Activated CD8-positive, alpha-beta T cell treated with anti-CD3 and anti-CD28 coated beads, Interleukin-2, amount 10 ng/mL, durations not matched to agents 7 days and 5 days (primary cell): Measurements from ENCODE around the gene UBE2J1. TPM values are rescaled to one million over a fixed set of nuclear protein-coding genes. Genes with fewer than 3 reads are reported as not detected.

ENCODE experiments used
- ATAC-seq: fragments of 150-1000 bp; cut with Tn5 transposase; one replicate; pipeline ENCODE4 v1.10.0; 2021; ENCODE audit warnings: moderate library complexity
- CTCF ChIA-PET: fragments of 350-600 bp; sonication (Branson Sonifier 250); formaldehyde crosslinking; loops from one replicate; lab custom pipeline; 2021; ENCODE audit warnings: antibody characterized with exemption; lab: Charles Lee
- POLR2A ChIA-PET: fragments of 350-600 bp; sonication (Branson Sonifier 250); formaldehyde crosslinking; loops from one replicate; lab custom pipeline; 2021; ENCODE audit warnings: antibody characterized with exemption; lab: Charles Lee
- DNase-seq: peaks from one replicate; pipeline ENCODE4 v3.0.0-alpha.2; 2020
- H3K27ac Mint-ChIP-seq: one replicate; pipeline ENCODE4 v1.8.0; 2021; ENCODE audit warnings: mild to moderate bottlenecking, mixed read lengths
- H3K27me3 Mint-ChIP-seq: one replicate; pipeline ENCODE4 v1.8.0; 2021; ENCODE audit warnings: low read depth, mixed read lengths
- H3K36me3 Mint-ChIP-seq: one replicate; pipeline ENCODE4 v1.8.0; 2021; ENCODE audit warnings: low read depth, mixed read lengths
- H3K4me1 Mint-ChIP-seq: one replicate; pipeline ENCODE4 v1.8.0; 2021; ENCODE audit warnings: low read depth, mixed read lengths
- H3K4me3 Mint-ChIP-seq: one replicate; pipeline ENCODE4 v1.8.0; 2021; ENCODE audit warnings: mild to moderate bottlenecking, mixed read lengths
- H3K9me3 Mint-ChIP-seq: one replicate; pipeline ENCODE4 v1.8.0; 2022; ENCODE audit warnings: mixed read lengths; ENCODE audit not compliant: insufficient read depth
- total RNA-seq, 2 experiments: library from RNA; stranded (reverse); gene quantifications; one replicate each; pipeline ENCODE4 v1.2.3, GENCODE V29; 2021

UBE2J1 gene
- total RNA-seq, 2 experiments from 2014 or later = 30.1 to 30.3 TPM

DNA sequence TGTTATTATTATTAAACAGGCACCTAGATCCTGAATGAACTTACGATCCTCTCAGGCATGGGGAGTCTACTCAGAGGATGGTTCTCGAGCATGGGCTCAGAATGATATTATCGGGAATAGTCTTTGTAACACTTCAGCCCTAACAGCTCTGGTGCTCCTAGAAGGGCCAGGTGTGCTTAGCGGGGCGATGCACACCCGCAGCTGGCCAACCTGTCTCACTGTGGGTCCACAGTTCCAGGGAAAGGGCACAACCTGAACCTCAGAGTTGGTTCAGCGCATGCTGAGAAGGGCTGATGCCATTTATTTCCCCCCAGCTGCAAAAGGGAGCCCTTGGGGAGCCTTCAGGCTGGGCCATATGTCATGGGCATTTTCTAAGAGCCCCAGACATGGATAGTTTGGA lies 33.3 kb upstream of the UBE2J1 start:
- H3K4me3 Mint-ChIP-seq = no peak overlapping the region
- ATAC-seq (no peak), DNase-seq (no peak)
- ChIA-PET POLR2A (interaction anchor here (0.9 kb wide), 1 partner anchor 305 kb away, joined by 3 read pairs; the partner anchor contains the start of gene PNRC1), CTCF (interaction anchor here (1.0 to 2.1 kb wide), 2 partner anchors 14 to 19 kb away, joined by 3 to 8 read pairs; no protein-coding TSS in a partner anchor)
- no peaks in the 10 kb centered on the region for H3K9me3 Mint-ChIP-seq
- H3K4me1 Mint-ChIP-seq = peaks cover 4% of the 10 kb centered on the region
- H3K27ac Mint-ChIP-seq = no peak overlapping the region
- H3K27me3 Mint-ChIP-seq = peaks cover 6% of the 10 kb centered on the region
- no peaks in the 10 kb centered on the region for H3K36me3 Mint-ChIP-seq

DNA sequence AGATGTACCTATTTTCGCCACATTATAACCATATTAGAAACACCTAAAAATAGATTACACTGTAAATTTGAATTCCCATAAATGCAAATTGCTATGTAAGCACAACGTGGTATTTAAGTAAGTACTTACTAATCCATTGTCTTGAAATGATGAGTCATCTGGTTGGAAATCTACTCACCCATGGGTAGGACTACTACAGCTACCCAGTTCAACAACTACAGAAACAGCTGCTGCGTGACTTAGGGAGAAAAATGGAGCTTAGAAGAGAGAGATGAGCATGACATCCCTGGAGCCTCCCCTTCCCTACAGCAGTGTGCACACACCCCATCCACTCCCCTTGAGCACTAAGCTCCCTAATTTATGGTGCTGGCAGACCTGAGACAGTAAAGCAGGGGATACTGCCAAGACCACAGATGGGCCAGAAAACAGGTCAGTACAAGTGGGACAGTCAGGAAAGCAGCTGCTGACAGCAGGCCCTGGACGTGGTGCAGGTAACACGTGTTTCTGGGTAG lies 32.7 kb upstream of the UBE2J1 start:
- Mint-ChIP-seq H3K9me3 (no peaks in the 10 kb centered on the region), H3K4me3 (no peak overlapping the region), H3K27me3 (peaks cover 8% of the 10 kb centered on the region), H3K27ac (no peak overlapping the region), H3K4me1 (peaks cover 4% of the 10 kb centered on the region), H3K36me3 (no peaks in the 10 kb centered on the region)
- ChIA-PET CTCF (interaction anchor here (1.0 to 2.1 kb wide), 2 partner anchors 13 to 19 kb away, joined by 3 to 8 read pairs; no protein-coding TSS in a partner anchor), POLR2A (interaction anchor here (0.9 kb wide), 1 partner anchor 304 kb away, joined by 3 read pairs; the partner anchor contains the start of gene PNRC1)
- no peak for ATAC-seq
- DNase-seq = no peak

DNA sequence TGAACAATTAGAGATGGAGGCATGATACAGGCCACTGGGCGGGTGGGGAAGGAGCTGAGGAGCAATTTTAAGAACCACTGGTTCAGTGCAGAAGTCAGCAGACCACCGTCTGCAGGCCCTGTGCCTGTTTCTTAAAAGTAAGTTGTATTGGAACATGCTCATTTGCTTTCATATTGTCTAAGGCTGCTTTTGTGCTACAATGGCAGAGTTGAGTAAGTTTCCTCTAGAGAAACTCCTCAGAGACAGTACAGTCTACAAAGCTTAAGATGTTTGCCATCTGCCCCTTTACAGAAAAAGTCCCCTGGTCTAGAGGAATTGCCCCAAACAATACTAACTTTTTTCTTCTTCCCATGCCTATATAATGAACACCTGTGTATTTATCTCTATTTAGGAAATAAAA lies 28.5 kb upstream of the UBE2J1 start:
- Mint-ChIP-seq H3K9me3 (no peaks in the 10 kb centered on the region), H3K27me3 (peaks cover 22% of the 10 kb centered on the region), H3K27ac (no peak overlapping the region), H3K36me3 (no peaks in the 10 kb centered on the region), H3K4me3 (no peak overlapping the region), H3K4me1 (peaks cover 3% of the 10 kb centered on the region)
- CTCF ChIA-PET = interaction anchor here (2.1 kb wide), 1 partner anchor 9 kb away, joined by 7 read pairs; no protein-coding TSS in a partner anchor
- POLR2A ChIA-PET = no interaction called here
- DNase-seq (no peak), ATAC-seq (no peak)

GRCh38 chr6:89379281-89379680 lies 26.8 kb upstream of the UBE2J1 start:
- H3K36me3 Mint-ChIP-seq = no peaks in the 10 kb centered on the region
- ATAC-seq (no peak), DNase-seq (no peak)
- ChIA-PET CTCF (interaction anchor here (0.5 to 2.1 kb wide), 5 partner anchors 7 to 284 kb away, joined by 3 to 7 read pairs (median 3); no protein-coding TSS in a partner anchor), POLR2A (interaction anchor here (1.7 kb wide), 1 partner anchor 233 kb away, joined by 3 read pairs; the partner anchor contains the start of gene PM20D2)
- H3K27ac Mint-ChIP-seq = no peak overlapping the region
- H3K9me3 Mint-ChIP-seq = no peaks in the 10 kb centered on the region
- H3K27me3 Mint-ChIP-seq = peaks cover 22% of the 10 kb centered on the region
- no peak overlapping the region for H3K4me3 Mint-ChIP-seq
- H3K4me1 Mint-ChIP-seq = peaks cover 15% of the 10 kb centered on the region

DNA sequence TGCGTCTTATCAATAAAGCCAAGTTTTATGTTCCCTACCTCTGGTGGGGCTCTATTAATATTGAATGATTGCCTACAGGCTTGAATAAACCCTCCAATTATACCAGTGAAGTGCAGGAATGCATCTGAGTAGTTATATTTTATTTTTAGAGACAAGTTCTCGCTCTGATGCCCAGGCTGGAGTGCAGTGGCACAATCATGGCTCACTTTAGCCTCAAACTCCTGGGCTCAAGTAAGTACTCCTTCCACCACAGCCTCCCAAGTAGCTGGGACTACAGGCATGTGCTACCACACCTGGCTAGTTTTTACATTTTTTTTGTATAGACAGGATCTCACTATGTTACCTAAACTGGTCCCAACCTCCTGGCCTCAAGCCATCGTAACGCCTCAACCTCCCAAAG lies 26.1 kb upstream of the UBE2J1 start:
- Mint-ChIP-seq H3K4me1 (peaks cover 21% of the 10 kb centered on the region), H3K36me3 (no peaks in the 10 kb centered on the region), H3K4me3 (no peak overlapping the region), H3K9me3 (no peaks in the 10 kb centered on the region), H3K27ac (no peak overlapping the region), H3K27me3 (peaks cover 22% of the 10 kb centered on the region)
- ChIA-PET POLR2A (interaction anchor here (1.7 kb wide), 1 partner anchor 233 kb away, joined by 3 read pairs; the partner anchor contains the start of gene PM20D2), CTCF (interaction anchor here (0.8 to 1.4 kb wide), 4 partner anchors 10 to 32 kb away, joined by 3 to 5 read pairs (median 3); no protein-coding TSS in a partner anchor)
- ATAC-seq (no peak), DNase-seq (no peak)

GRCh38 chr6:89375427-89376267 lies 23.1 kb upstream of the UBE2J1 start:
- CTCF ChIA-PET = interaction anchor here (0.5 to 7.0 kb wide), 22 partner anchors 13 to 393 kb away, joined by 3 to 123 read pairs (median 4); partner anchors contain the start of genes PM20D2, PNRC1 and RRAGD
- H3K27me3 Mint-ChIP-seq = peaks cover 16% of the 10 kb centered on the region
- peaks cover 36% of the 10 kb centered on the region for H3K4me1 Mint-ChIP-seq
- DNase-seq (peak; percentile 94), ATAC-seq (peak; percentile 92)
- POLR2A ChIA-PET = no interaction called here
- H3K36me3 Mint-ChIP-seq = no peaks in the 10 kb centered on the region
- no peaks in the 10 kb centered on the region for H3K9me3 Mint-ChIP-seq
- H3K4me3 Mint-ChIP-seq = no peak overlapping the region
- peak overlapping the region; percentile 43 for H3K27ac Mint-ChIP-seq

- Mint-ChIP-seq H3K4me3 (peak overlapping the region; percentile 5), H3K27ac (peak overlapping the region; percentile 61)
- POLR2A ChIA-PET = interaction anchor here (0.7 to 1.9 kb wide), 11 partner anchors 8 to 292 kb away, joined by 3 to 9 read pairs (median 4); partner anchors contain the start of genes PNRC1, RRAGD and UBE2J1
These were observed 20.0 kb upstream of the UBE2J1 start for GRCh38 chr6:89372506-89372901.

GRCh38 chr6:89371849-89372505 lies 19.5 kb upstream of the UBE2J1 start:
- POLR2A ChIA-PET = interaction anchor here (0.7 to 1.9 kb wide), 11 partner anchors 8 to 292 kb away, joined by 3 to 9 read pairs (median 4); partner anchors contain the start of genes PNRC1, RRAGD and UBE2J1
- Mint-ChIP-seq H3K36me3 (no peaks in the 10 kb centered on the region), H3K4me1 (peaks cover 41% of the 10 kb centered on the region), H3K27ac (peak overlapping the region; percentile 61), H3K9me3 (no peaks in the 10 kb centered on the region), H3K4me3 (peak overlapping the region; percentile 5), H3K27me3 (peaks cover 8% of the 10 kb centered on the region)
- CTCF ChIA-PET = interaction anchor here (0.6 to 7.0 kb wide), 87 partner anchors 8 to 1109 kb away, joined by 3 to 123 read pairs (median 4); partner anchors contain the start of genes ANKRD6, CASP8AP2, LYRM2 and PM20D2
- ATAC-seq = peak; percentile 81
- peak; percentile 87 for DNase-seq

More at GRCh38 chr6:89372506-89372901, 20.0 kb upstream of the UBE2J1 start:
- DNase-seq = peak; percentile 63
- Mint-ChIP-seq H3K27me3 (peaks cover 9% of the 10 kb centered on the region), H3K4me1 (peaks cover 41% of the 10 kb centered on the region), H3K36me3 (no peaks in the 10 kb centered on the region), H3K9me3 (no peaks in the 10 kb centered on the region)
- CTCF ChIA-PET = interaction anchor here (0.6 to 7.0 kb wide), 81 partner anchors 8 to 1108 kb away, joined by 3 to 123 read pairs (median 4); partner anchors contain the start of genes ANKRD6, CASP8AP2, LYRM2 and PM20D2
- peak; percentile 24 for ATAC-seq

DNA sequence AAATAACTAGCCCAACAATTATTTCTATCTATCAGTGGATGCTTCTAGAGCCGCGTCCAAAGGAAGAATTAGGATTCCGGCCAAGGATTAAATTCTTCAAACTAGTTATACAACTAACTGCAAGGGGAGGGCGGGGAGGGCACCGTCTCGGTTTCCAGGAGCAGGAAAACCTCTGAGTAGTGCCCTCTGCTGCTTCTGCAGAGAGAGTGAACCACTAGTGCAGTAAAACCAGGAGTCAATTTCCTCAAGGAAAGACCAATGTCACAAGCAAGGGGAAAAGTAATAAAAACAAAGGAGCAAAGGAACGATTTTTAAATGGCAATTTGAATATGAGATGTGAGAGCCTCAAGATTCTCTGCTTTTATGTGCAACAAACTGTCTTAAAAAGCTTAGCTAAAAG lies 16.5 kb upstream of the UBE2J1 start:
- Mint-ChIP-seq H3K27ac (no peak overlapping the region), H3K27me3 (peaks cover 2% of the 10 kb centered on the region), H3K36me3 (no peaks in the 10 kb centered on the region), H3K4me3 (no peak overlapping the region), H3K9me3 (no peaks in the 10 kb centered on the region), H3K4me1 (peaks cover 39% of the 10 kb centered on the region)
- ChIA-PET CTCF (interaction anchor here (0.8 to 7.4 kb wide), 9 partner anchors 8 to 279 kb away, joined by 3 to 135 read pairs (median 5); partner anchors contain the start of genes ANKRD6 and UBE2J1), POLR2A (no interaction called here)
- DNase-seq (no peak), ATAC-seq (no peak)

DNA sequence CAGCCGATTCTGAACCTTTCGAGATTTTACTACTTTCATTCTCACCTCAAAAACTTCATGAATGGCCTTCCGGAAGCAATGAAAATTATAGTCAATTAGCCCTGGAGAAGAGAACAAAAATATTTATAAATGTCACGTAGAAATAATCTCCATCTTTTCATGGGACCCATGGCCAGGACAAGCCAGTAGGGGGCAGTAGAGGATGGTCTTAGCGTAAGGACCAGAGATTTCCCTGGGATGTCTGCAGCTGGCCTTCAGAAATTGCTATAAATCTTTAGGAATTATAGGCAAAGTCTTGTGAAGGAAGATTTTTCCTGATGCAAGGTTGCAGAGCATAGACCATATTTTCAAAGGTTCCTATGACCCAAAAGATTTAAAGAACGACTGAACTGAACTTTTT lies 15.6 kb upstream of the UBE2J1 start:
- H3K36me3 Mint-ChIP-seq = peaks cover under 1% of the 10 kb centered on the region
- no peak overlapping the region for H3K4me3 Mint-ChIP-seq
- no peaks in the 10 kb centered on the region for H3K9me3 Mint-ChIP-seq
- peaks cover 40% of the 10 kb centered on the region for H3K4me1 Mint-ChIP-seq
- ChIA-PET CTCF (interaction anchor here (0.7 to 7.4 kb wide), 13 partner anchors 9 to 385 kb away, joined by 3 to 135 read pairs (median 5); partner anchors contain the start of genes ANKRD6 and UBE2J1), POLR2A (no interaction called here)
- DNase-seq (peak; percentile 77), ATAC-seq (no peak)
- H3K27ac Mint-ChIP-seq = no peak overlapping the region
- H3K27me3 Mint-ChIP-seq = peaks cover 2% of the 10 kb centered on the region
